GM18520 (cell line): Measurements from ENCODE around the gene C20orf96.
"Not testable (repeated sequence)": the region's sequence is repeated elsewhere in the genome, so short reads cannot be mapped to it uniquely, and the experiment has no call there.

Experiments
- ATAC-seq: cut with Tn5 transposase; IDR thresholded peaks from one replicate; pipeline ENCODE4 v1.9.1; 2021; ENCODE audit not compliant: unreplicated experiment

Gene C20orf96

GRCh38 chr20:237929-238328, 52.6 kb downstream of the C20orf96 start:
- ATAC-seq, result no peak

GRCh38 chr20:237489-237888, 53.1 kb downstream of the C20orf96 start:
- ATAC-seq, result no peak

GRCh38 chr20:235891-236290, 54.7 kb downstream of the C20orf96 start:
- no peak for ATAC-seq

DNA sequence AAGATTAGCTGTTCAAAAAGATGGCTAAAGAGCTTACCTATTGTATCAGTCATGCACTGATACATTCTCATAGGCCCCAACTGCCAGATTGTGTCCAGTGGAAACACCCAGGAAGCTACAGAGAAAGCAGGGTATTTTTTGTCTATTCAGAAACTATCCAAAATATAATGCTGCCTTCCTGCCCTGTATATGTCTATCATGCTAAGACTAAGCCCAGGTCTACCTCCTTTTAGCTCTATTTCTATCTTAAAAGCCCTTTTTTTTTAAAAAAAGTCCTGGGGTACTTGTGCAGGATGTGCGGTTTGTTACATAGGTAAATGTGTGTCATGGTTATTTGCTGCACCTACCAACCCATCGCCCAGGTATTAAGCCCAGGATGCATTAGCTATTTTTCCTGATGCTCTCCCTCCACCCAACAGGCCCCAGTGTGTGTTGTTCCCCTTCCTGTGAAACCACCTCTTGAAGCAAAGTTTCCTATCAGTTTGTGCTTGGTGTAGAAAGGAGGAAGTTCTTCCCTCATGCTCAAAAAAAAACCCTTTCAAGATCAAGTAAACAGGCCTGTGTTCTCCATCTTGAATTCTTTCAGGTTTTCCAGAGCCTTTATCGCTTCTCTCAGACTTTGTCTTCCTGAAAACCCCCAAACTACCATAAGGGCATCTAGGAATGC, 63.0 kb downstream of the C20orf96 start:
- ATAC-seq, result no peak

DNA sequence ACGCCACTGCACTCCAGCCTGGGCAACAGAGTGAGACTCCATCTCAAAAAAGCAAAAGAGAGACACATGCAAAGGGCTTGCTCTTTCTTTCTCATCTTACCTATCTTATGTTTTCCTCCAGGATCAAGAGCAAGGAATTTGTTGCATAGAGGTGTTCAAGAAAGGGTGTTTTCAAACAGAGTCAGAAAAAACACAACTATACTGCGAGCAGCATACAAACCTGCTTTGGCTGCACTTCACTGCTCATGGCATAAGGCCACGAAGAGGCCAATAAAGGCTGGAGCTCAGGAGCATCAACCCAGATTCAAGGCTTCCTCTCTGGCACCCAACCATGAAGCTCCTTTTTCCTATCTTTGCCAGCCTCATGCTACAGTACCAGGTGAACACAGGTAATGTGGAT, 63.6 kb downstream of the C20orf96 start, which contains the start of gene DEFB129:
Gene DEFB129 (plus strand): TSS at position 301 of the 400 bp plus-strand sequence. CDS start 31 bp downstream, at position 332.
- ATAC-seq, result no peak

DNA sequence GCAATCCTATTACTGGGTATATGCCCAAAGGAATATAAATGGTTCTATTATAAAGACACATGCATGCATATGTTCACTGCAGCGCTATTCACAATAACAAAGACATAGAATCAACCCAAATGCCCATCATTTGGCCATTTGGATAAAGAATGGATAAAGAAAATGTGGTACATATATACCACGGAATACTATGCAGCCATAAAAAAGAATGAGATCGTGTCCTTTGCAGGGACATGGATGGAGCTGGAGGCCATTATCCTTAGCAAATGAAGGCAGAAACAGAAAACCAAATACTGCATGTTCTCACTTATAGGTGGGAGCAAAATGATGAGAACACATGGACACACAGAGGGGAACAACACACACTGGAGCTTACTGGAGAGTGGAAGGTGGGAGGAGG, 64.7 kb downstream of the C20orf96 start:
- not testable (repeated sequence) for ATAC-seq

- ATAC-seq, result no peak
These were observed 69.2 kb downstream of the C20orf96 start for GRCh38 chr20:221258-221830.
